Measurements from ENCODE around the gene CCDC70.

CCDC70 gene

GRCh38 chr13:51829568-51829899 is 32.2 kb upstream of the CCDC70 start:
- no peak for DNase-seq (ENCODE audit: low read depth)

GRCh38 chr13:51831519-51831918 is 30.2 kb upstream of the CCDC70 start:
- no peak for DNase-seq (ENCODE audit: low read depth)

GRCh38 chr13:51832471-51833152 is 29.2 kb upstream of the CCDC70 start:
- DNase-seq (ENCODE audit: low read depth): no peak

- DNase-seq (ENCODE audit: low read depth): no peak
Observed at GRCh38 chr13:51833980-51834379, 27.8 kb upstream of the CCDC70 start.

- no peak for DNase-seq (ENCODE audit: low read depth)
Observed at GRCh38 chr13:51834581-51835171, 27.1 kb upstream of the CCDC70 start.

GRCh38 chr13:51837016-51837415 is 24.8 kb upstream of the CCDC70 start:
- no peak for DNase-seq (ENCODE audit: low read depth)

GRCh38 chr13:51838240-51838846 is 23.4 kb upstream of the CCDC70 start:
- DNase-seq (ENCODE audit: low read depth): no peak

- DNase-seq (ENCODE audit: low read depth): no peak
Observed at GRCh38 chr13:51839711-51840540, 21.8 kb upstream of the CCDC70 start.

- DNase-seq (ENCODE audit: low read depth): no peak
Observed at GRCh38 chr13:51840917-51841316, 20.9 kb upstream of the CCDC70 start.

GRCh38 chr13:51841732-51842131 is 20.0 kb upstream of the CCDC70 start:
- no peak for DNase-seq (ENCODE audit: low read depth)

GRCh38 chr13:51843529-51843928 is 18.2 kb upstream of the CCDC70 start:
- no peak for DNase-seq (ENCODE audit: low read depth)

GRCh38 chr13:51844862-51845573 is 16.8 kb upstream of the CCDC70 start, which contains the start of gene TMEM272:
Gene TMEM272, minus strand, starts transcription at chr13:51845177. Its CDS starts 6,647 bp downstream, at chr13:51838530.
- no peak for DNase-seq (ENCODE audit: low read depth)

- no peak for DNase-seq (ENCODE audit: low read depth)
Observed at GRCh38 chr13:51845574-51846318, 16.0 kb upstream of the CCDC70 start.

- no peak for DNase-seq (ENCODE audit: low read depth)
Observed at GRCh38 chr13:51846756-51847155, 15.0 kb upstream of the CCDC70 start.

- no peak for DNase-seq (ENCODE audit: low read depth)
Observed at GRCh38 chr13:51848674-51849073, 13.1 kb upstream of the CCDC70 start.

- no peak for DNase-seq (ENCODE audit: low read depth)
Observed at GRCh38 chr13:51849145-51850101, 12.3 kb upstream of the CCDC70 start.

- DNase-seq (ENCODE audit: low read depth): no peak
Observed at GRCh38 chr13:51856027-51856736, 5.6 kb upstream of the CCDC70 start.

GRCh38 chr13:51856998-51857397 is 4.8 kb upstream of the CCDC70 start:
- no peak for DNase-seq (ENCODE audit: low read depth)

GRCh38 chr13:51858433-51859247 is 3.1 kb upstream of the CCDC70 start:
- no peak for DNase-seq (ENCODE audit: low read depth)
